Natural killer cell (primary cell): ENCODE measurements around the gene FOXP1. TPM values are rescaled to one million over a fixed set of nuclear protein-coding genes. Genes with fewer than 3 reads are reported as not detected.

Experiments used
- ATAC-seq, 3 donors: fragments of 150-1000 bp in 2 of 3; fragments of 200-7000 bp in 1 of 3; cut with Tn5 transposase; 1 replicate in 1 of 3; 2 replicates in 2 of 3; pipeline ENCODE4 v1.10.0; 2021; ENCODE audit warnings: mild to moderate bottlenecking in 2 of 3, moderate library complexity in 2 of 3
- DNase-seq, 2 donors: peaks; one replicate each; pipeline versions ENCODE4 v3.0.0 to v3.0.0-alpha.2; 2013 to 2021; ENCODE audit warnings: mixed read lengths in 1 of 2
- H3K27ac ChIP-seq: one replicate; pipeline ENCODE4 v1.5.1; 2013; ENCODE audit warnings: mild to moderate bottlenecking, low read length
- H3K27me3 ChIP-seq: one replicate; pipeline ENCODE4 v1.6.1; 2013; ENCODE audit warnings: low read length; ENCODE audit not compliant: control insufficient read depth, insufficient read depth
- H3K36me3 ChIP-seq: one replicate; pipeline ENCODE4 v1.6.1; 2013; ENCODE audit warnings: low read length; ENCODE audit not compliant: control insufficient read depth, insufficient read depth
- H3K4me1 ChIP-seq: one replicate; pipeline ENCODE4 v1.6.1; 2013; ENCODE audit warnings: low read length; ENCODE audit not compliant: control insufficient read depth, insufficient read depth
- H3K4me3 ChIP-seq: one replicate; pipeline ENCODE4 v1.5.1; 2013; ENCODE audit warnings: low read length
- H3K9me3 ChIP-seq: one replicate; pipeline ENCODE4 v1.6.1; 2013; ENCODE audit warnings: low read length; ENCODE audit not compliant: control insufficient read depth, insufficient read depth
- H3K27ac Mint-ChIP-seq, 2 donors: one replicate each; pipeline ENCODE4 v1.8.0; 2022; ENCODE audit warnings: mild to moderate bottlenecking in 2 of 2, mixed read lengths in 2 of 2, moderate library complexity in 1 of 2
- H3K27me3 Mint-ChIP-seq, 2 donors: one replicate each; pipeline ENCODE4 v1.8.0; 2022; ENCODE audit warnings: low read depth in 2 of 2, mixed read lengths in 2 of 2
- H3K36me3 Mint-ChIP-seq: one replicate; pipeline ENCODE4 v1.8.0; 2022; ENCODE audit warnings: mixed read lengths
- H3K4me1 Mint-ChIP-seq, 2 donors: one replicate each; pipeline ENCODE4 v1.8.0; 2022; ENCODE audit warnings: mixed read lengths in 2 of 2
- H3K4me3 Mint-ChIP-seq: one replicate; pipeline ENCODE4 v1.8.0; 2022; ENCODE audit warnings: mild to moderate bottlenecking, moderate library complexity, mixed read lengths
- H3K9me3 Mint-ChIP-seq, 2 donors: one replicate each; pipeline ENCODE4 v1.8.0; 2022; ENCODE audit warnings: mixed read lengths in 2 of 2
- CTCF ChIP-seq: fragments of 200-600 bp; IDR thresholded peaks from one replicate; pipeline ENCODE4 v1.8.0; 2022; ENCODE audit warnings: antibody characterized with exemption
- WGBS: methylation state at CpG from one replicate; pipeline ENCODE4 v1.1.7; 2013; ENCODE audit warnings: missing lambda C conversion rate; ENCODE audit not compliant: insufficient coverage; 5-methylcytosine and 5-hydroxymethylcytosine counted together
- intact Hi-C: fragments of 100-400 bp; cut with micrococcal nuclease; formaldehyde crosslinking; loops from one replicate; pipeline ENCODE4 v1.14.2; 2022
- total RNA-seq, 4 donors: library from RNA; stranded (reverse); fragments of 120-200 nt in 1 of 4; gene quantifications; one replicate each; pipeline versions ENCODE4 v1.2.3 to v1.2.4, GENCODE V29; 2013 to 2022

FOXP1 gene
- total RNA-seq, 3 donors from 2014 or later (not counting 1 experiment from before 2014, with no cell fraction given), result 166 to 185 (median 166) TPM

- H3K4me3 Mint-ChIP-seq, result no peak overlapping the region
- peaks cover 12% of the 10 kb centered on the region for H3K36me3 Mint-ChIP-seq
- Histone ChIP-seq H3K27ac (no peak overlapping the region), H3K36me3 (no peaks in the 10 kb centered on the region), H3K4me3 (no peak overlapping the region), H3K4me1 (peaks cover 22% of the 10 kb centered on the region), H3K9me3 (no peaks in the 10 kb centered on the region), H3K27me3 (no peaks in the 10 kb centered on the region)
- H3K4me1 Mint-ChIP-seq, result peaks cover 24 to 27% of the 10 kb centered on the region in 2 donors
- no peak overlapping the region for H3K27ac Mint-ChIP-seq
- peaks cover 10 to 13% of the 10 kb centered on the region in 2 donors for H3K27me3 Mint-ChIP-seq
- intact Hi-C loops, result loop anchor here (5.0 to 10.0 kb wide), 4 partner anchors 43 to 265 kb away; no protein-coding TSS in a partner anchor
- no peaks in the 10 kb centered on the region for H3K9me3 Mint-ChIP-seq
- TF ChIP-seq CTCF, result no peak
- no peak for ATAC-seq
- WGBS, result 98% methylated on average over 7 of the region's 7 CpGs
- DNase-seq, result peak in 1 of 2 donors; percentile 53
These were observed 353.4 kb downstream of the FOXP1 start for GRCh38 chr3:71229905-71230657.

- Mint-ChIP-seq H3K27ac (peak overlapping the region in 1 of 2 donors; percentile 82), H3K9me3 (no peaks in the 10 kb centered on the region), H3K4me3 (peak overlapping the region; percentile 38), H3K36me3 (peaks cover 12% of the 10 kb centered on the region), H3K4me1 (peaks cover 24 to 27% of the 10 kb centered on the region in 2 donors), H3K27me3 (peaks cover 10 to 20% of the 10 kb centered on the region in 2 donors)
- Histone ChIP-seq H3K9me3 (no peaks in the 10 kb centered on the region), H3K36me3 (no peaks in the 10 kb centered on the region), H3K4me1 (peaks cover 22% of the 10 kb centered on the region), H3K4me3 (no peak overlapping the region), H3K27ac (no peak overlapping the region), H3K27me3 (no peaks in the 10 kb centered on the region)
- 91% methylated on average over 8 of the region's 9 CpGs for WGBS
- TF ChIP-seq CTCF, result no peak
- intact Hi-C loops, result loop anchor here (5.0 to 10.0 kb wide), 4 partner anchors 41 to 266 kb away; no protein-coding TSS in a partner anchor
- DNase-seq (no peak), ATAC-seq (no peak)
These were observed 355.2 kb downstream of the FOXP1 start for GRCh38 chr3:71228156-71228866.

GRCh38 chr3:71227270-71227661 is 356.3 kb downstream of the FOXP1 start:
- TF ChIP-seq CTCF, result no peak
- peak overlapping the region; percentile 2 for H3K4me3 ChIP-seq
- Mint-ChIP-seq H3K9me3 (no peaks in the 10 kb centered on the region), H3K4me3 (peak overlapping the region; percentile 96), H3K27me3 (peaks cover 8 to 19% of the 10 kb centered on the region in 2 donors), H3K36me3 (peaks cover 8% of the 10 kb centered on the region), H3K27ac (peak overlapping the region; percentile 82 to 95), H3K4me1 (peaks cover 24 to 27% of the 10 kb centered on the region in 2 donors)
- 30% methylated on average over 6 of the region's 6 CpGs for WGBS
- H3K4me1 ChIP-seq, result peaks cover 22% of the 10 kb centered on the region
- peak overlapping the region; percentile 52 for H3K27ac ChIP-seq
- no peaks in the 10 kb centered on the region for H3K27me3 ChIP-seq
- ATAC-seq (peak; percentile 51 to 71 (median 53)), DNase-seq (peak in 1 of 2 donors; percentile 52)
- no peaks in the 10 kb centered on the region for H3K9me3 ChIP-seq
- H3K36me3 ChIP-seq, result no peaks in the 10 kb centered on the region
- intact Hi-C loops, result loop anchor here (1.0 to 10.0 kb wide), 7 partner anchors 40 to 359 kb away; no protein-coding TSS in a partner anchor
